ENCODE measurements around the gene IQGAP2. TPM values are rescaled to one million over a fixed set of nuclear protein-coding genes. Genes with fewer than 3 reads are reported as not detected.

Gene IQGAP2
- total and polyA plus RNA-seq, 2 of the 8 experiments (the other 6 are each of a cell fraction or from before 2014, with no cell fraction given) = 19.7 to 66.0 TPM

DNA sequence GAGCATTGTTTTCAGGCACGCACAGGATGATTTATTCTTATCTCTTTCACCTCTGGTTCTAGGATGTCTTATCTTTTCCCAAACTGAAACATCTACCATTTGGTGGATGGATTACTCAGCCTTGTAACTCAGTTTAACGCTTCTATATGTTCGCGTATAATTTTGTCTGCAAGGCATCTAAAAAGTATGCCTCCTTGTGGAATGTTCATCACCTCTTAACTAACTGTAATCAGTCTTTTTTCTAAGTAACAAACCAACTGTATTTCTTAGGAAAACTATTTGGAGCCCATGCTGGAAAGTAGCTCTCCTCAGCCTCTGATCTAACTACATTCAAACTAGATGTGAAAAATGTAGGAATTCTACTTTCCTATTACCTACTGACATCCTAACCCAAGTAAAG, 231.6 kb downstream of the IQGAP2 start (continued):
- TF ChIP-seq, protein P1, sequence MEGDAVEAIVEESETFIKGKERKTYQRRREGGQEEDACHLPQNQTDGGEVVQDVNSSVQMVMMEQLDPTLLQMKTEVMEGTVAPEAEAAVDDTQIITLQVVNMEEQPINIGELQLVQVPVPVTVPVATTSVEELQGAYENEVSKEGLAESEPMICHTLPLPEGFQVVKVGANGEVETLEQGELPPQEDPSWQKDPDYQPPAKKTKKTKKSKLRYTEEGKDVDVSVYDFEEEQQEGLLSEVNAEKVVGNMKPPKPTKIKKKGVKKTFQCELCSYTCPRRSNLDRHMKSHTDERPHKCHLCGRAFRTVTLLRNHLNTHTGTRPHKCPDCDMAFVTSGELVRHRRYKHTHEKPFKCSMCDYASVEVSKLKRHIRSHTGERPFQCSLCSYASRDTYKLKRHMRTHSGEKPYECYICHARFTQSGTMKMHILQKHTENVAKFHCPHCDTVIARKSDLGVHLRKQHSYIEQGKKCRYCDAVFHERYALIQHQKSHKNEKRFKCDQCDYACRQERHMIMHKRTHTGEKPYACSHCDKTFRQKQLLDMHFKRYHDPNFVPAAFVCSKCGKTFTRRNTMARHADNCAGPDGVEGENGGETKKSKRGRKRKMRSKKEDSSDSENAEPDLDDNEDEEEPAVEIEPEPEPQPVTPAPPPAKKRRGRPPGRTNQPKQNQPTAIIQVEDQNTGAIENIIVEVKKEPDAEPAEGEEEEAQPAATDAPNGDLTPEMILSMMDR (IDR thresholded peaks at IDR 0.05; ENCODE audit: control extremely low read depth in 1 of 3, insufficient read depth in 1 of 3, low read depth in 1 of 3, low read length in 3 of 3) = no peak
- TF ChIP-seq POU5F1 (IDR thresholded peaks at IDR 0.05; ENCODE audit: low read depth, low read length) (no peak), EGR1 (IDR thresholded peaks at IDR 0.05; ENCODE audit: borderline replicate concordance, low read depth, low read length) (no peak)

Data from H1 (cell line).